Effector memory CD4-positive, alpha-beta T cell (primary cell): ENCODE results near the gene SDE2.
"Not testable (repeated sequence)": the region's sequence is repeated elsewhere in the genome, so short reads cannot be mapped to it uniquely, and the experiment has no call there.

Source experiments
- DNase-seq, 3 donors: peaks; one replicate each; pipeline ENCODE4 v3.0.0-alpha.2; 2020
- H3K27ac ChIP-seq: 2 replicates; pipeline ENCODE4 v1.7.0; 2013; ENCODE audit warnings: mild to moderate bottlenecking, low read length, moderate library complexity; ENCODE audit not compliant: insufficient read depth, poor library complexity, severe bottlenecking
- H3K27me3 ChIP-seq: replicated peaks from 2 replicates; pipeline ENCODE4 v1.7.0; 2013; ENCODE audit warnings: mild to moderate bottlenecking, low read length; ENCODE audit not compliant: insufficient read depth, control insufficient read depth, poor library complexity, severe bottlenecking
- H3K36me3 ChIP-seq: 2 replicates; pipeline ENCODE4 v1.7.0; 2013; ENCODE audit warnings: mild to moderate bottlenecking, low read length, moderate library complexity; ENCODE audit not compliant: control insufficient read depth, insufficient read depth
- H3K4me1 ChIP-seq: 2 replicates; pipeline ENCODE4 v1.7.0; 2013; ENCODE audit warnings: low read length, mild to moderate bottlenecking; ENCODE audit not compliant: control insufficient read depth, insufficient read depth, poor library complexity, severe bottlenecking
- H3K4me3 ChIP-seq: 2 replicates; pipeline ENCODE4 v1.7.0; 2013; ENCODE audit warnings: low read length, low read depth, mild to moderate bottlenecking; ENCODE audit not compliant: insufficient read depth, poor library complexity, severe bottlenecking
- H3K9me3 ChIP-seq: 2 replicates; pipeline ENCODE4 v1.7.0; 2013; ENCODE audit warnings: mild to moderate bottlenecking, low read length, moderate library complexity; ENCODE audit not compliant: control insufficient read depth

The SDE2 gene

GRCh38 chr1:225939097-225939938 is 59.8 kb downstream of the SDE2 start:
- H3K27me3 ChIP-seq, H3K27ac ChIP-seq, H3K4me3 ChIP-seq, H3K36me3 ChIP-seq, DNase-seq, H3K9me3 ChIP-seq, H3K4me1 ChIP-seq: not testable (repeated sequence)

DNA sequence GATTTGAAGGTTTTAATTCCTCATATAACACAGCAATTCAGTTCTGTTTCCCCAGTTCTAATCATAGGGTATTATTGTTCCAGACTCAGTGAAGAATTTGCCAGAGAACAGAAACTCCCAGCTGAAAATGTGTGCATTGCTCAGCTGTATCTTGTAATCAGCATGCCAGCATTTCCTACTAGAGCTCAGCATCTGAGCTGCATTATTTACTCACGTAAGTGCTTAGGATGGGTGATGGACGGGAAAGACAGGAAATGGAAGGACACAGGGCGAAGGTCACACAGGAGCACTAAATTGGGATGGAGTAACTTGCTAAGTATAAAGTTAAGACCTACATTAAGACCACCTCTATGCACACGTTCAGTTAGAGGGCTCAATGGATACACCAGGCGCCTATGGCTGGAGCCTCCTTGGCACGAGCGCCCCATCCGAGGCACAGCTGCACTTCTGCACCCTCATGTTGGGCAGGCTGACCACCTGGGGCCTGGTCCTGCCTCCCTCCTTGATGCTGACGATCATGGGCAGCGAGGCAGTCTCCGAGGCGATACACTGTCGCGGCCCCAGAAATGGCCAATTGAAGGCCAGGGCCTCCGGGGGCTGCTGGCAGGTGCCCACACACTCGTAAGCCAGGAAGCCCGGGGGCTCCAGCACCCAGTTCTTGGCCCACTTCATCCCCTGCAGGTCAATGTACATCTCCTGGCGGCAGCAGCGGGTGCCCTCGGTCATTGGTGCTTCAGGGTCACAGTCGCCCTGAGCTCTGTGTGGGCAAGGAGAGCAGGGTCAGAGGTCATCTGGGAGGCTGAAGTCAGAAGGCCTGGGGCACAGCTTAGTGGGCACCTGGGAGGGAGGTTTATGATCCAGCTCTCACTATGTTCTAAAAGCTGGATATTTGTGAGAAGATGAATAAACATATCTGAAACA is 61.8 kb downstream of the SDE2 start:
- Histone ChIP-seq H3K27me3 (no peaks in the 10 kb centered on the region), H3K4me1 (no peaks in the 10 kb centered on the region), H3K27ac (no peak overlapping the region), H3K4me3 (no peak overlapping the region), H3K36me3 (no peaks in the 10 kb centered on the region), H3K9me3 (no peaks in the 10 kb centered on the region)
- DNase-seq = no peak

DNA sequence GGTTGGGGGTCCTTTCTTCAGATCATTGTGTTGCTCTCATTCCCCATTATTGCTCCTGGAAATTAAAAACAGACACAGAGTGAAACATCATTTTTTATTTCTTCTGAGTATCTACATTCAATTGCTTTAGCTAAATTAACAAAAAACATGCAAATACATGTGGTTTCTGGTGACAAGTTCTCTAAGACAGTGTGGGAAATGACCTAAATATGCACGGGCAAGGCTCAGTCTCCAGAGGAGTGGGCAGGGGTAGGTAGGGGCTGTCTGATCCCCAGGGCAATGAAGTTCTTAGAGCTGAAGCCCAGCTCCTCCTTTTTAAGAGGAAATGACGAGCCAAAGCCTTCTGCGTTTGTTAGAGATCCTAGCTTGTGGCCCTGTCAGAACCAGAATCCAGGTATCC is 62.6 kb downstream of the SDE2 start:
- H3K36me3 ChIP-seq = no peaks in the 10 kb centered on the region
- no peaks in the 10 kb centered on the region for H3K9me3 ChIP-seq
- H3K27ac ChIP-seq = no peak overlapping the region
- no peak for DNase-seq
- H3K4me1 ChIP-seq = no peaks in the 10 kb centered on the region
- H3K27me3 ChIP-seq = no peaks in the 10 kb centered on the region
- H3K4me3 ChIP-seq = no peak overlapping the region

DNA sequence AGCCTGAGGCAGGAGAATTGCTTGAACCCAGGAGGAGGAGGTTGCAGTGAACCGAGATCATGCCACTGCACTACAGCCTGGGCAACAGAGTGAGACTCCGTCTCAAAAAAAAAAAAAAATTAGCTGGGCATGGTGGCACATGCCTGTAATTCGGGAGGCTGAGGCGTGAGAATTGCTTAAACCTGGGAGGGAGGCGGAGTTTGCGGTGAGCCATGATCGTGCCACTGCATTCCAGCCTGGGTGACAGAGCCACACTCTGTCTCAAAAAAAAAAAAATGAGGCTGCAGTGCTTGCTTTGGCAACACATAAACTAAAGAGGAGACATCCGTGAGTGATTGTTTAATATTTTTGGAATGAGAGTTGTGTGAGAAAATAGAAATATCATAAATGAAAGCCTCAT is 63.1 kb downstream of the SDE2 start:
- H3K4me3 ChIP-seq, H3K27me3 ChIP-seq, H3K9me3 ChIP-seq, DNase-seq, H3K27ac ChIP-seq, H3K36me3 ChIP-seq, H3K4me1 ChIP-seq: not testable (repeated sequence)

DNA sequence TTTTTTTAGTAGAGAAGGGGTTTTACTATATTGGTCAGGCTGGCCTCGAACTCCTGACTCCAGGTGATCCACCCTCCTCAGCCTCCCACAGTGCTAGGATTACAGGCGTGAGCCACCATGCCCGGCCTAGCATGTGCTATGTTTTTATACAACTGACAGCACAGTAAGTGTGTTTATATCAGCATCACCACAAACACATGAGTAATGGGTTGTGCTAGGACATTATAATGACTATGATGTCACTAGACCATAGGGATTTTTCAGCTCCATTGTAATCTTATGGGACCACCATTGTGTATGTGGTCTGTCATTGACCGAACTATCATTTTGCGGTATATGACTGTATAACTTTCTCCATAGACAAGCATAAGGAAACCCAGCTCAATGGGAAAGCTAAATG is 64.4 kb downstream of the SDE2 start:
- H3K9me3 ChIP-seq = no peaks in the 10 kb centered on the region
- H3K4me1 ChIP-seq = no peaks in the 10 kb centered on the region
- DNase-seq = no peak
- H3K27me3 ChIP-seq = no peaks in the 10 kb centered on the region
- H3K27ac ChIP-seq = no peak overlapping the region
- no peaks in the 10 kb centered on the region for H3K36me3 ChIP-seq
- no peak overlapping the region for H3K4me3 ChIP-seq

- no peaks in the 10 kb centered on the region for H3K36me3 ChIP-seq
- no peaks in the 10 kb centered on the region for H3K9me3 ChIP-seq
- H3K27me3 ChIP-seq = no peaks in the 10 kb centered on the region
- no peak overlapping the region for H3K4me3 ChIP-seq
- no peak for DNase-seq
- no peaks in the 10 kb centered on the region for H3K4me1 ChIP-seq
- no peak overlapping the region for H3K27ac ChIP-seq
These were observed 66.1 kb downstream of the SDE2 start for GRCh38 chr1:225933072-225933471.
